Caco-2 (cell line): ENCODE results near the gene CAPN12. TPM values are rescaled to one million over a fixed set of nuclear protein-coding genes. Genes with fewer than 3 reads are reported as not detected.
A peak's percentile ranks its signal among the peaks of the same experiment; 100 is the strongest.

Source experiments
- BruUV-seq: library from RNA; stranded (reverse); fragments of 400-500 nt; replicated peaks from 2 replicates; lab custom pipeline; 2021; lab: Mats Ljungman, UMichigan
- CTCF ChIA-PET: fragments of 300-600 bp; sonication (Branson Sonifier 250); formaldehyde crosslinking; loops from one replicate; lab custom pipeline; 2022; ENCODE audit warnings: antibody characterized with exemption; lab: Charles Lee
- POLR2A ChIA-PET: fragments of 300-600 bp; sonication (Branson Sonifier 250); formaldehyde crosslinking; loops from one replicate; lab custom pipeline; 2022; ENCODE audit warnings: antibody characterized with exemption; lab: Charles Lee
- DNase-seq, 2 experiments: peaks; one replicate each; pipeline versions ENCODE4 v3.0.0 to v3.0.0-alpha.2; 2020 to 2022
- H3K27me3 ChIP-seq: replicated peaks from 2 replicates; pipeline ENCODE4 v1.6.0; 2011; ENCODE audit warnings: low read length; ENCODE audit not compliant: control insufficient read depth, insufficient read depth
- H3K36me3 ChIP-seq: 2 replicates; pipeline ENCODE4 v1.5.1; 2011; ENCODE audit warnings: low read length; ENCODE audit not compliant: control insufficient read depth, insufficient read depth
- H3K4me1 ChIP-seq: fragments of 250-450 bp; sonication (Bioruptor Pico); 2 replicates; pipeline ENCODE4 v1.5.1; 2020; ENCODE audit warnings: mild to moderate bottlenecking
- H3K4me3 ChIP-seq: 2 replicates; pipeline ENCODE4 v1.5.1; 2011; ENCODE audit warnings: low read depth, mild to moderate bottlenecking, control low read depth, low read length
- H3K9me3 ChIP-seq: fragments of 250-450 bp; sonication (Bioruptor Pico); 2 replicates; pipeline ENCODE4 v1.5.1; 2020; ENCODE audit warnings: mild to moderate bottlenecking, moderate library complexity
- H3K27ac Mint-ChIP-seq: one replicate; pipeline ENCODE4 v1.8.0; 2022; ENCODE audit warnings: mixed read lengths; ENCODE audit not compliant: unreplicated experiment
- H3K27me3 Mint-ChIP-seq: one replicate; pipeline ENCODE4 v1.8.0; 2022; ENCODE audit warnings: mixed read lengths; ENCODE audit not compliant: insufficient read depth, unreplicated experiment
- H3K36me3 Mint-ChIP-seq: one replicate; pipeline ENCODE4 v1.8.0; 2022; ENCODE audit warnings: mild to moderate bottlenecking, mixed read lengths; ENCODE audit not compliant: insufficient read depth, unreplicated experiment
- H3K4me1 Mint-ChIP-seq: one replicate; pipeline ENCODE4 v1.8.0; 2022; ENCODE audit warnings: low read depth, mixed read lengths; ENCODE audit not compliant: unreplicated experiment
- H3K4me3 Mint-ChIP-seq: one replicate; pipeline ENCODE4 v1.8.0; 2022; ENCODE audit warnings: mild to moderate bottlenecking, moderate library complexity, mixed read lengths; ENCODE audit not compliant: unreplicated experiment
- H3K9me3 Mint-ChIP-seq: one replicate; pipeline ENCODE4 v1.8.0; 2022; ENCODE audit warnings: mixed read lengths; ENCODE audit not compliant: unreplicated experiment
- intact Hi-C: fragments of 100-400 bp; cut with micrococcal nuclease; formaldehyde crosslinking; loops from one replicate; pipeline ENCODE4 v1.10.0; 2022; ENCODE audit not compliant: unreplicated experiment
- total RNA-seq: library from RNA; stranded (reverse); gene quantifications from 2 replicates; pipeline ENCODE4 v1.2.3, GENCODE V29; 2022
- TF ChIP-seq, protein P1 (sequence below), 2 experiments: fragments of 200-600 bp in 1 of 2; IDR thresholded peaks; 1 replicate in 1 of 2; 2 replicates in 1 of 2; pipeline versions ENCODE4 v1.5.1 to v1.8.0; 2011 to 2022; ENCODE audit warnings: antibody characterized with exemption in 1 of 2, control low read depth in 1 of 2, inconsistent platforms in 1 of 2, low read depth in 1 of 2, low read length in 1 of 2, mild to moderate bottlenecking in 1 of 2, moderate library complexity in 1 of 2; ENCODE audit not compliant: insufficient read depth in 1 of 2, severe bottlenecking in 1 of 2, unreplicated experiment in 1 of 2

Gene CAPN12
- total RNA-seq, 1 experiment from 2014 or later: 8.8 TPM

DNA sequence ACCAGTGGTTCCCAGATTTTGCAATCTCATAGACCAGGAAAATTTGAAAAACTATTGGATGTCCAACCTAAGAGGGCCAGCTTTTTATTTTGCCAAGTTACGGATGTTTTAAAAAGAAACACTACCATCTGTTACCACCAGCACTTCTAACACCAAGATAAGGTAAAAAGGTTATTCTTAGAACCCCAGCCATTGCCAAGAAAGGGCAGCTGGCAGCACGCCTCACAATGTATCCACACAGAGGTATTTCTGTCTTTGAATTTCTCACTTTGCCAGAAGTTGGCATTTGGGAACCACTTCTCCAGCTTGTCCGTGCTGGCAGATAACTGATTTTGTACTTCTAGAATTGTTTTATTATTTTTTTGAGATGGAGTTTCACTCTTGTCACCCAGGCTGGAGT, 28.7 kb downstream of the CAPN12 start:
- no peaks in the 10 kb centered on the region for H3K9me3 Mint-ChIP-seq
- no peak for DNase-seq
- Histone ChIP-seq H3K4me1 (peaks cover 11% of the 10 kb centered on the region), H3K27me3 (no peaks in the 10 kb centered on the region), H3K36me3 (peaks cover 9% of the 10 kb centered on the region), H3K4me3 (no peak overlapping the region), H3K9me3 (no peaks in the 10 kb centered on the region)
- H3K36me3 Mint-ChIP-seq: peaks cover 100% of the 10 kb centered on the region
- H3K27ac Mint-ChIP-seq: no peak overlapping the region
- intact Hi-C loops: no loop called here
- TF ChIP-seq, protein P1, sequence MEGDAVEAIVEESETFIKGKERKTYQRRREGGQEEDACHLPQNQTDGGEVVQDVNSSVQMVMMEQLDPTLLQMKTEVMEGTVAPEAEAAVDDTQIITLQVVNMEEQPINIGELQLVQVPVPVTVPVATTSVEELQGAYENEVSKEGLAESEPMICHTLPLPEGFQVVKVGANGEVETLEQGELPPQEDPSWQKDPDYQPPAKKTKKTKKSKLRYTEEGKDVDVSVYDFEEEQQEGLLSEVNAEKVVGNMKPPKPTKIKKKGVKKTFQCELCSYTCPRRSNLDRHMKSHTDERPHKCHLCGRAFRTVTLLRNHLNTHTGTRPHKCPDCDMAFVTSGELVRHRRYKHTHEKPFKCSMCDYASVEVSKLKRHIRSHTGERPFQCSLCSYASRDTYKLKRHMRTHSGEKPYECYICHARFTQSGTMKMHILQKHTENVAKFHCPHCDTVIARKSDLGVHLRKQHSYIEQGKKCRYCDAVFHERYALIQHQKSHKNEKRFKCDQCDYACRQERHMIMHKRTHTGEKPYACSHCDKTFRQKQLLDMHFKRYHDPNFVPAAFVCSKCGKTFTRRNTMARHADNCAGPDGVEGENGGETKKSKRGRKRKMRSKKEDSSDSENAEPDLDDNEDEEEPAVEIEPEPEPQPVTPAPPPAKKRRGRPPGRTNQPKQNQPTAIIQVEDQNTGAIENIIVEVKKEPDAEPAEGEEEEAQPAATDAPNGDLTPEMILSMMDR (IDR thresholded peaks at IDR 0.05; ENCODE audit: insufficient read depth in 1 of 2, low read depth in 1 of 2, low read length in 1 of 2, severe bottlenecking in 1 of 2, unreplicated experiment in 1 of 2): no peak
- ChIA-PET POLR2A (no interaction called here), CTCF (no interaction called here)
- H3K4me1 Mint-ChIP-seq: peaks cover 10% of the 10 kb centered on the region
- H3K4me3 Mint-ChIP-seq: no peak overlapping the region
- BruUV-seq: no TSS peak
- no peaks in the 10 kb centered on the region for H3K27me3 Mint-ChIP-seq

DNA sequence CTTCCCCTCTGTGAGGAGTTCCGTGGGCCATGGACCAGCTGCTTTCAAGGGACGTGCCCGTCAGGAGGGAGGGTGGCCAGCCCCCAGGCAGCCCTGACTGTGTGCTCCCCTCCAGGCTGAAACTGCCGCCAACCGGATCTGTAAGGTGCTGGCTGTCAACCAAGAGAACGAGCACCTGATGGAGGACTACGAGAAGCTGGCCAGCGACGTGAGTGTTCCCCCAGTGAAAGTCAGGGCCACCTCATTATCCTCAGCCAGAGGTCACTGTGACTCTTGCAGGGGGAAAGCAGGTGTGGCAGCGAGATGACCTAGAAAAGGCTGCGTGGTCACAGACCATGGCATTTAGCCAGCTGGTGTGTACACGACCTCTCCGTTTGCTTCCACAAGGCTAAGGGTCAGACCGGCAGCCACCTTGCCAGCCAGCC, 29.9 kb downstream of the CAPN12 start:
- intact Hi-C loops: no loop called here
- POLR2A ChIA-PET: no interaction called here
- H3K36me3 ChIP-seq: peaks cover 8% of the 10 kb centered on the region
- H3K27me3 Mint-ChIP-seq: no peaks in the 10 kb centered on the region
- H3K4me1 Mint-ChIP-seq: peaks cover 10% of the 10 kb centered on the region
- H3K27ac Mint-ChIP-seq: peak overlapping the region; percentile 30
- H3K9me3 Mint-ChIP-seq: no peaks in the 10 kb centered on the region
- H3K4me3 ChIP-seq: no peak overlapping the region
- CTCF ChIA-PET: no interaction called here
- DNase-seq: no peak
- TF ChIP-seq, protein P1 (IDR thresholded peaks at IDR 0.05; ENCODE audit: insufficient read depth in 1 of 2, low read depth in 1 of 2, low read length in 1 of 2, severe bottlenecking in 1 of 2, unreplicated experiment in 1 of 2): no peak
- no TSS peak for BruUV-seq
- H3K36me3 Mint-ChIP-seq: peaks cover 100% of the 10 kb centered on the region
- 0 out of 2 replicates have a peak, but pooled peaks cover 2% of the 10 kb centered on the region for H3K4me1 ChIP-seq
- H3K9me3 ChIP-seq: no peaks in the 10 kb centered on the region
- H3K27me3 ChIP-seq: no peaks in the 10 kb centered on the region
- no peak overlapping the region for H3K4me3 Mint-ChIP-seq

DNA sequence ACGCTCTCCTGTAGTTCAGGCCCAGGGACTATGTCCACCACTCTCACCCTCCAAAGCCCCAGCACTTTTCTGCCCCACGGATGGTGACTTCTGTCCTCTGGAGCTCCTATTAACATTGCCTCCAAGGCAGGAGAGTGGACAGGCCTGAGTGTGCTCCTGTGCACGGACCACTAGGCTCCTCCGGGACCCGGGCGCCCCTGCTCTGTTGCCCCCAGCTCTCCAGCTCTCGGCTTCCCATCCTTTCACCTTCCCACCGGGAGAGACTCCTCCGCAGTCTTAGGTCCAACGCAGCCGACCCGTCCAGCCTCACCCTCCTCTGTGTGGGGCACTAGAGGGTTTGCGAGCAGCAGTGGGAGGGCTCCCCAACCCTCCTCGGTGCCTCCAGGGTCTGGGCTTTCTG, 30.4 kb downstream of the CAPN12 start:
- H3K36me3 Mint-ChIP-seq: peaks cover 100% of the 10 kb centered on the region
- H3K27me3 ChIP-seq: no peaks in the 10 kb centered on the region
- POLR2A ChIA-PET: no interaction called here
- CTCF ChIA-PET: no interaction called here
- H3K4me3 Mint-ChIP-seq: no peak overlapping the region
- no peak for DNase-seq
- TF ChIP-seq, protein P1 (IDR thresholded peaks at IDR 0.05; ENCODE audit: insufficient read depth in 1 of 2, low read depth in 1 of 2, low read length in 1 of 2, severe bottlenecking in 1 of 2, unreplicated experiment in 1 of 2): no peak
- no peak overlapping the region for H3K4me3 ChIP-seq
- H3K36me3 ChIP-seq: peaks cover 6% of the 10 kb centered on the region
- no peaks in the 10 kb centered on the region for H3K9me3 ChIP-seq
- no TSS peak for BruUV-seq
- intact Hi-C loops: no loop called here
- H3K4me1 Mint-ChIP-seq: peaks cover 9% of the 10 kb centered on the region
- H3K27ac Mint-ChIP-seq: peak overlapping the region; percentile 30
- no peaks in the 10 kb centered on the region for H3K27me3 Mint-ChIP-seq
- H3K9me3 Mint-ChIP-seq: no peaks in the 10 kb centered on the region
- no peaks in the 10 kb centered on the region for H3K4me1 ChIP-seq
